Measurements from ENCODE around the gene PLXNA4.

DNA sequence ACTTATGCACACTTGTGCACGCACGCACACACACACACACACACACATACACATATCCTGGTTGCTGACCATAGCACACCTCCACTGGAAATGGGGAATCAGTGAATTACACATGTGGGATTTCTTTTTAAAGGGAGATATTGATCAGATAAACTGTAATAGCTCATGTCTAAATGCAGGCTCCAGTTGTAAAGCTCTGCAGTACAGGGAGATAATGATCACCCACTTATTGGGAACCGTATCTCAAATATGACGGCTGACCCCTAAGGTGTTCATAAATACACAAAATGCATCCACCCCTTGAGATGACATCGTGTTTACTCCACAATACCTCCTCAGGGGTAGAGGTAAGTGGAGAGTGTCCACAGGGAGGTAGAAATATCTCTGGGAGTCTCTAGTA, 79.2 kb downstream of the PLXNA4 start:
- TF ChIP-seq, protein P1, sequence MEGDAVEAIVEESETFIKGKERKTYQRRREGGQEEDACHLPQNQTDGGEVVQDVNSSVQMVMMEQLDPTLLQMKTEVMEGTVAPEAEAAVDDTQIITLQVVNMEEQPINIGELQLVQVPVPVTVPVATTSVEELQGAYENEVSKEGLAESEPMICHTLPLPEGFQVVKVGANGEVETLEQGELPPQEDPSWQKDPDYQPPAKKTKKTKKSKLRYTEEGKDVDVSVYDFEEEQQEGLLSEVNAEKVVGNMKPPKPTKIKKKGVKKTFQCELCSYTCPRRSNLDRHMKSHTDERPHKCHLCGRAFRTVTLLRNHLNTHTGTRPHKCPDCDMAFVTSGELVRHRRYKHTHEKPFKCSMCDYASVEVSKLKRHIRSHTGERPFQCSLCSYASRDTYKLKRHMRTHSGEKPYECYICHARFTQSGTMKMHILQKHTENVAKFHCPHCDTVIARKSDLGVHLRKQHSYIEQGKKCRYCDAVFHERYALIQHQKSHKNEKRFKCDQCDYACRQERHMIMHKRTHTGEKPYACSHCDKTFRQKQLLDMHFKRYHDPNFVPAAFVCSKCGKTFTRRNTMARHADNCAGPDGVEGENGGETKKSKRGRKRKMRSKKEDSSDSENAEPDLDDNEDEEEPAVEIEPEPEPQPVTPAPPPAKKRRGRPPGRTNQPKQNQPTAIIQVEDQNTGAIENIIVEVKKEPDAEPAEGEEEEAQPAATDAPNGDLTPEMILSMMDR (IDR thresholded peaks at IDR 0.05; ENCODE audit: low read depth, low read length, poor library complexity, severe bottlenecking), result no peak
- no peak for TF ChIP-seq EZH2phosphoT487 (IDR thresholded peaks at IDR 0.05; ENCODE audit: borderline replicate concordance, low read length)

Measured in DOHH2 (cell line).